H1 (cell line): ENCODE data around the gene OXA1L. TPM values are rescaled to one million over a fixed set of nuclear protein-coding genes. Genes with fewer than 3 reads are reported as not detected.

Source experiments
- CTCF ChIA-PET: fragments of 300-600 bp; sonication (Branson Sonifier 250); formaldehyde crosslinking; loops from one replicate; lab custom pipeline; 2021; ENCODE audit not compliant: partially characterized antibody; lab: Charles Lee
- POLR2A ChIA-PET: fragments of 300-600 bp; sonication (Branson Sonifier 250); formaldehyde crosslinking; loops from one replicate; lab custom pipeline; 2021; ENCODE audit warnings: inconsistent platforms; ENCODE audit not compliant: partially characterized antibody; lab: Charles Lee
- DNase-seq, 2 experiments: peaks; one replicate each; pipeline versions ENCODE4 v3.0.0 to v3.0.0-alpha.2; 2010 to 2022; ENCODE audit warnings: low spot score in 2 of 2, low read depth in 1 of 2, mixed read lengths in 1 of 2
- FAIRE-seq: peaks from 2 replicates; lab custom pipeline; 2011; peaks lifted over from hg19 to GRCh38; lab: Jason Lieb, UNC
- H2AFZ ChIP-seq: 2 replicates; pipeline ENCODE4 v1.8.1; 2012; ENCODE audit warnings: low read length, inconsistent platforms
- H2AK5ac ChIP-seq: 2 replicates; pipeline ENCODE4 v1.6.1; 2013; ENCODE audit warnings: low read depth, low read length
- H2BK120ac ChIP-seq: replicated peaks from 2 replicates; pipeline ENCODE3; 2013; ENCODE audit warnings: low read depth, low read length, inconsistent platforms
- H2BK12ac ChIP-seq: 2 replicates; pipeline ENCODE4 v1.6.1; 2013; ENCODE audit warnings: low read depth, low read length
- H2BK15ac ChIP-seq: 2 replicates; pipeline ENCODE4 v1.6.1; 2013; ENCODE audit warnings: low read length
- H2BK20ac ChIP-seq: 2 replicates; pipeline ENCODE4 v1.6.1; 2013; ENCODE audit warnings: low read length
- H2BK5ac ChIP-seq: 2 replicates; pipeline ENCODE4 v1.6.1; 2013; ENCODE audit warnings: low read depth, low read length
- H3K14ac ChIP-seq: 2 replicates; pipeline ENCODE4 v1.6.1; 2013; ENCODE audit warnings: inconsistent platforms; ENCODE audit not compliant: insufficient read length
- H3K18ac ChIP-seq: 2 replicates; pipeline ENCODE4 v1.6.1; 2013; ENCODE audit warnings: low read length; ENCODE audit errors: extremely low read depth
- H3K23ac ChIP-seq: 2 replicates; pipeline ENCODE4 v1.6.1; 2013; ENCODE audit warnings: inconsistent platforms; ENCODE audit not compliant: insufficient read length
- H3K23me2 ChIP-seq: 2 replicates; pipeline ENCODE4 v1.6.1; 2013; ENCODE audit warnings: low read depth, low read length
- H3K27ac ChIP-seq: 2 replicates; pipeline ENCODE4 v1.6.1; 2011; ENCODE audit warnings: low read depth, low read length, inconsistent platforms
- H3K27me3 ChIP-seq, 4 experiments: replicated peaks in 1 of 4; 1 replicate in 1 of 4; 2 replicates in 3 of 4; pipeline versions ENCODE4 v1.6.1 to v1.8.1; 2011 to 2013; ENCODE audit warnings: low read length in 3 of 4, mild to moderate bottlenecking in 3 of 4, inconsistent platforms in 2 of 4, mixed read lengths in 2 of 4, moderate library complexity in 1 of 4; ENCODE audit not compliant: control insufficient read depth in 3 of 4, insufficient read depth in 3 of 4; ENCODE audit errors: extremely low read depth in 1 of 4
- H3K36me3 ChIP-seq, 4 experiments: 2 replicates each; pipeline versions ENCODE4 v1.6.1 to v1.8.1; 2011 to 2013; ENCODE audit warnings: mild to moderate bottlenecking in 4 of 4, low read length in 3 of 4, moderate library complexity in 2 of 4, control low read depth in 1 of 4, inconsistent platforms in 1 of 4; ENCODE audit not compliant: insufficient read depth in 4 of 4, control insufficient read depth in 2 of 4
- H3K4ac ChIP-seq: replicated peaks from 2 replicates; pipeline ENCODE3; 2013; ENCODE audit warnings: low read length, low read depth, mixed read lengths, inconsistent platforms; ENCODE audit not compliant: insufficient read length
- H3K4me1 ChIP-seq, 4 experiments: replicated peaks in 1 of 4; 1 replicate in 1 of 4; 2 replicates in 3 of 4; pipeline versions ENCODE4 v1.6.1 to v1.8.1; 2011 to 2013; ENCODE audit warnings: low read length in 3 of 4, inconsistent platforms in 2 of 4, mixed read lengths in 1 of 4; ENCODE audit not compliant: insufficient read depth in 4 of 4, control insufficient read depth in 3 of 4
- H3K4me2 ChIP-seq, 2 experiments: 2 replicates each; pipeline versions ENCODE4 v1.6.1 to v1.8.1; 2011 to 2013; ENCODE audit warnings: low read depth in 2 of 2, low read length in 2 of 2, control low read depth in 1 of 2, inconsistent platforms in 1 of 2, mild to moderate bottlenecking in 1 of 2; ENCODE audit not compliant: insufficient read depth in 1 of 2
- H3K4me3 ChIP-seq, 4 experiments: fragments of 200-600, 300-600 bp in 1 of 4; sonication (generic), shearing (Covaris generic), sonication (Bioruptor Twin) in 1 of 4; 2 replicates each; pipeline versions ENCODE4 v1.5.1 to v1.8.1; 2011 to 2016; ENCODE audit warnings: low read length in 4 of 4, low read depth in 3 of 4, control low read depth in 2 of 4, inconsistent platforms in 2 of 4, mild to moderate bottlenecking in 2 of 4, mixed read lengths in 1 of 4, moderate library complexity in 1 of 4; ENCODE audit not compliant: insufficient read depth in 2 of 4; ENCODE audit errors: extremely low read depth in 1 of 4
- H3K56ac ChIP-seq: replicated peaks from 2 replicates; pipeline ENCODE3; 2013; ENCODE audit warnings: low read depth, mild to moderate bottlenecking, mixed read lengths, low read length, inconsistent platforms; ENCODE audit not compliant: insufficient read length
- H3K79me1 ChIP-seq: 2 replicates; pipeline ENCODE4 v1.6.1; 2013; ENCODE audit warnings: low read depth, low read length, control low read depth
- H3K79me2 ChIP-seq, 2 experiments: 2 replicates each; pipeline versions ENCODE4 v1.6.1 to v1.8.1; 2012 to 2013; ENCODE audit warnings: low read length in 2 of 2, mild to moderate bottlenecking in 2 of 2, inconsistent platforms in 1 of 2; ENCODE audit not compliant: insufficient read depth in 2 of 2, control insufficient read depth in 1 of 2
- H3K9ac ChIP-seq, 4 experiments: replicated peaks in 1 of 4; 1 replicate in 1 of 4; 2 replicates in 3 of 4; pipeline versions ENCODE4 v1.6.1 to v1.8.1; 2011 to 2013; ENCODE audit warnings: low read depth in 3 of 4, low read length in 3 of 4, control low read depth in 2 of 4, mild to moderate bottlenecking in 2 of 4, moderate library complexity in 2 of 4, inconsistent platforms in 1 of 4; ENCODE audit errors: extremely low read depth in 1 of 4
- H3K9me3 ChIP-seq, 2 experiments: 2 replicates each; pipeline versions ENCODE4 v1.6.1 to v1.8.1; 2012 to 2013; ENCODE audit warnings: mild to moderate bottlenecking in 2 of 2, moderate library complexity in 2 of 2, control low read depth in 1 of 2, inconsistent platforms in 1 of 2, low read depth in 1 of 2, low read length in 1 of 2, mixed read lengths in 1 of 2; ENCODE audit not compliant: insufficient read depth in 2 of 2
- H4K20me1 ChIP-seq, 2 experiments: replicated peaks in 1 of 2; 2 replicates each; pipeline versions ENCODE3 to v1.8.1; 2011 to 2013; ENCODE audit warnings: inconsistent platforms in 2 of 2, low read length in 2 of 2, mild to moderate bottlenecking in 1 of 2; ENCODE audit not compliant: insufficient read depth in 2 of 2, control insufficient read depth in 1 of 2
- H4K5ac ChIP-seq: 2 replicates; pipeline ENCODE4 v1.6.1; 2013; ENCODE audit warnings: low read length, low read depth, mixed read lengths, inconsistent platforms; ENCODE audit not compliant: insufficient read length
- H4K8ac ChIP-seq: 2 replicates; pipeline ENCODE4 v1.8.0; 2013; ENCODE audit warnings: mild to moderate bottlenecking, moderate library complexity, low read length, inconsistent platforms; ENCODE audit not compliant: insufficient read depth; ENCODE audit errors: extremely low read depth
- H4K91ac ChIP-seq: replicated peaks from 2 replicates; pipeline ENCODE3; 2013; ENCODE audit warnings: low read length, mixed read lengths, inconsistent platforms; ENCODE audit not compliant: insufficient read length
- ASH2L ChIP-seq: fragments of 200-600, 300-600 bp; sonication (generic); IDR thresholded peaks from one replicate; pipeline ENCODE4 v1.7.1; 2017; ENCODE audit warnings: low read length
- CBX8 ChIP-seq: fragments of 300-800, 300-1000 bp; sonication (generic); IDR thresholded peaks from 2 replicates; pipeline ENCODE4 v1.7.1; 2016; ENCODE audit warnings: low read depth, low read length, borderline replicate concordance
- CHD2 ChIP-seq: IDR thresholded peaks from 2 replicates; pipeline ENCODE4 v1.6.1; 2012; ENCODE audit warnings: low read length, improper control_type of control experiment
- E2F6 ChIP-seq: IDR thresholded peaks from 2 replicates; pipeline ENCODE4 v1.6.1; 2012; ENCODE audit warnings: inconsistent platforms
- GTF2F1 ChIP-seq: IDR thresholded peaks from 2 replicates; pipeline ENCODE4 v1.6.1; 2012; ENCODE audit warnings: low read depth, low read length, improper control_type of control experiment, borderline replicate concordance
- HDAC2 ChIP-seq, 2 experiments: fragments of 300-600 bp in 1 of 2; sonication (generic) in 1 of 2; IDR thresholded peaks; 2 replicates each; pipeline ENCODE4 v1.6.1; 2011 to 2012; ENCODE audit warnings: low read depth in 2 of 2, low read length in 2 of 2, mild to moderate bottlenecking in 2 of 2, moderate library complexity in 2 of 2, borderline replicate concordance in 1 of 2, inconsistent platforms in 1 of 2
- JUND ChIP-seq: IDR thresholded peaks from 2 replicates; pipeline ENCODE4 v1.6.1; 2011; ENCODE audit warnings: mild to moderate bottlenecking, improper control_type of control experiment, low read length
- NANOG ChIP-seq: IDR thresholded peaks from 2 replicates; pipeline ENCODE4 v1.6.1; 2011; ENCODE audit warnings: low read length, low read depth, mild to moderate bottlenecking, inconsistent platforms; ENCODE audit not compliant: insufficient read depth, poor library complexity, severe bottlenecking
- RAD21 ChIP-seq, 2 experiments: IDR thresholded peaks in 1 of 2; conservative IDR thresholded peaks in 1 of 2; 2 replicates each; pipeline ENCODE4 v1.6.1; 2011; ENCODE audit warnings: low read depth in 2 of 2, low read length in 2 of 2, improper control_type of control experiment in 1 of 2, inconsistent platforms in 1 of 2, mild to moderate bottlenecking in 1 of 2, moderate library complexity in 1 of 2
- SIRT6 ChIP-seq: IDR thresholded peaks from one replicate; pipeline ENCODE4 v1.7.1; 2012; ENCODE audit warnings: low read length, inconsistent platforms
- SP4 ChIP-seq: IDR thresholded peaks from 2 replicates; pipeline ENCODE4 v1.6.1; 2012; ENCODE audit warnings: low read length, inconsistent platforms
- SUZ12 ChIP-seq: fragments of 200-600 bp; sonication (generic); IDR thresholded peaks from 2 replicates; pipeline ENCODE4 v1.6.1; 2012; ENCODE audit warnings: mild to moderate bottlenecking, inconsistent platforms, low read length, moderate library complexity, mixed read lengths
- TAF1 ChIP-seq: IDR thresholded peaks from 2 replicates; pipeline ENCODE4 v1.6.1; 2011; ENCODE audit warnings: mild to moderate bottlenecking, low read depth, low read length
- TCF12 ChIP-seq: IDR thresholded peaks from 2 replicates; pipeline ENCODE4 v1.6.1; 2011; ENCODE audit warnings: low read depth, mild to moderate bottlenecking, low read length
- WGBS, 2 experiments: shearing (Covaris generic) in 1 of 2; methylation state at CpG; one replicate each; pipeline versions ENCODE4 v1.1.6 to v1.1.7; 2013 to 2015; ENCODE audit warnings: low lambda C conversion rate in 2 of 2, mixed read lengths in 2 of 2, inconsistent platforms in 1 of 2, low coverage in 1 of 2, missing lambda C conversion rate in 1 of 2; ENCODE audit not compliant: insufficient replicate concordance in 2 of 2, insufficient coverage in 1 of 2, insufficient read length in 1 of 2; ENCODE audit errors: extremely low coverage in 1 of 2, missing lambda C conversion rate in 1 of 2; 5-methylcytosine and 5-hydroxymethylcytosine counted together
- polyA plus RNA-seq, 7 experiments: library from polyadenylated mRNA; depleted of rRNA in 3 of 7; stranded (reverse) in 5 of 7; unstranded in 2 of 7; fragments of >200 nt in 5 of 7; fragments of 200-250 nt in 2 of 7; gene quantifications; 1 replicate in 5 of 7; 2 replicates in 1 of 7; 4 replicates in 1 of 7; pipeline versions ENCODE4 v1.2.1 to v1.2.3, GENCODE V29; 2011 to 2013; ENCODE audit warnings: missing spikeins in 2 of 7, mixed read lengths in 2 of 7
- total RNA-seq: library from RNA; stranded (reverse); fragmentation: NEBNext Ultra II Directional; extraction: Animal tissue kit (Norgen Biotek cat#: 25700); gene quantifications from 2 replicates; pipeline ENCODE4 v1.2.1, GENCODE V29; 2021

OXA1L gene
- total and polyA plus RNA-seq, 2 of the 8 experiments (the other 6 are each of a cell fraction or from before 2014, with no cell fraction given), result 125 to 199 TPM

- H3K9ac ChIP-seq, result no peak overlapping the region
- H3K4me3 ChIP-seq, result no peak overlapping the region
- H4K5ac ChIP-seq, result no peak overlapping the region
- H2AFZ ChIP-seq, result no peak overlapping the region
- H3K4me2 ChIP-seq, result no peak overlapping the region
- no peak overlapping the region for H2BK15ac ChIP-seq
- POLR2A ChIA-PET, result no interaction called here
- DNase-seq, result no peak
- no peak overlapping the region for H3K27ac ChIP-seq
- H3K23ac ChIP-seq, result no peak overlapping the region
- no peaks in the 10 kb centered on the region for H4K20me1 ChIP-seq
- H2BK20ac ChIP-seq, result no peak overlapping the region
- no peak overlapping the region for H3K18ac ChIP-seq
- H3K79me1 ChIP-seq, result peaks cover 3% of the 10 kb centered on the region
- H2BK5ac ChIP-seq, result no peak overlapping the region
- H2AK5ac ChIP-seq, result no peak overlapping the region
- H3K23me2 ChIP-seq, result no peaks in the 10 kb centered on the region
- H3K27me3 ChIP-seq, result no peaks in the 10 kb centered on the region
- peaks cover 0 to 2% (median 0%) of the 10 kb centered on the region in 4 experiments; a peak in 2 of 7 replicates for H3K4me1 ChIP-seq
- H3K79me2 ChIP-seq, result peaks cover 3 to 20% of the 10 kb centered on the region in 2 experiments; a peak in 3 of 4 replicates
- no peak overlapping the region for H3K14ac ChIP-seq
- FAIRE-seq, result no peak
- WGBS, 2 experiments, result 87% methylated on average over 2 of the region's 2 CpGs; no CpG with 5 or more reads in 1 of the 2 experiments
- H2BK120ac ChIP-seq, result no peak overlapping the region
- H3K56ac ChIP-seq, result no peak overlapping the region
- H4K91ac ChIP-seq, result no peak overlapping the region
- no peak overlapping the region for H4K8ac ChIP-seq
- CTCF ChIA-PET, result interaction anchor here (0.9 to 3.4 kb wide), 2 partner anchors 9 kb away, joined by 3 to 15 read pairs; no protein-coding TSS in a partner anchor
- H3K4ac ChIP-seq, result no peak overlapping the region
- no peak overlapping the region for H2BK12ac ChIP-seq
- peaks cover 20 to 42% (median 33%) of the 10 kb centered on the region in 4 experiments for H3K36me3 ChIP-seq
- H3K9me3 ChIP-seq, result no peaks in the 10 kb centered on the region
- no peak for TF ChIP-seq CHD2
- no peak for TF ChIP-seq TCF12
- TF ChIP-seq GTF2F1, result no peak
- no peak for TF ChIP-seq RAD21 (IDR thresholded peaks at IDR 0.05 in 1 of 2, conservative IDR thresholded peaks at IDR 0.05 in 1 of 2; ENCODE audit: low read depth in 2 of 2, low read length in 2 of 2)
- no peak for TF ChIP-seq ASH2L
- no peak for TF ChIP-seq HDAC2 (IDR thresholded peaks at IDR 0.05; ENCODE audit: borderline replicate concordance in 1 of 2, low read depth in 2 of 2, low read length in 2 of 2)
- TF ChIP-seq E2F6, result no peak
- no peak for TF ChIP-seq NANOG
- no peak for TF ChIP-seq SP4
- no peak for TF ChIP-seq SUZ12
- TF ChIP-seq JUND, result no peak
- TF ChIP-seq SIRT6, result no peak
- TF ChIP-seq TAF1, result no peak
- no peak for TF ChIP-seq CBX8
These were observed 2.9 kb downstream of the OXA1L start for GRCh38 chr14:22769369-22769768.
